GM18873 (cell line): Measurements from ENCODE around the gene HOXC4.
"Not testable (repeated sequence)": the region's sequence is repeated elsewhere in the genome, so short reads cannot be mapped to it uniquely, and the experiment has no call there.

Experiments used
- ATAC-seq: cut with Tn5 transposase; IDR thresholded peaks from one replicate; pipeline ENCODE4 v1.9.1; 2021; ENCODE audit warnings: mild to moderate bottlenecking, moderate library complexity, moderate number of reproducible peaks; ENCODE audit not compliant: unreplicated experiment, low FRiP score

HOXC4 gene

DNA sequence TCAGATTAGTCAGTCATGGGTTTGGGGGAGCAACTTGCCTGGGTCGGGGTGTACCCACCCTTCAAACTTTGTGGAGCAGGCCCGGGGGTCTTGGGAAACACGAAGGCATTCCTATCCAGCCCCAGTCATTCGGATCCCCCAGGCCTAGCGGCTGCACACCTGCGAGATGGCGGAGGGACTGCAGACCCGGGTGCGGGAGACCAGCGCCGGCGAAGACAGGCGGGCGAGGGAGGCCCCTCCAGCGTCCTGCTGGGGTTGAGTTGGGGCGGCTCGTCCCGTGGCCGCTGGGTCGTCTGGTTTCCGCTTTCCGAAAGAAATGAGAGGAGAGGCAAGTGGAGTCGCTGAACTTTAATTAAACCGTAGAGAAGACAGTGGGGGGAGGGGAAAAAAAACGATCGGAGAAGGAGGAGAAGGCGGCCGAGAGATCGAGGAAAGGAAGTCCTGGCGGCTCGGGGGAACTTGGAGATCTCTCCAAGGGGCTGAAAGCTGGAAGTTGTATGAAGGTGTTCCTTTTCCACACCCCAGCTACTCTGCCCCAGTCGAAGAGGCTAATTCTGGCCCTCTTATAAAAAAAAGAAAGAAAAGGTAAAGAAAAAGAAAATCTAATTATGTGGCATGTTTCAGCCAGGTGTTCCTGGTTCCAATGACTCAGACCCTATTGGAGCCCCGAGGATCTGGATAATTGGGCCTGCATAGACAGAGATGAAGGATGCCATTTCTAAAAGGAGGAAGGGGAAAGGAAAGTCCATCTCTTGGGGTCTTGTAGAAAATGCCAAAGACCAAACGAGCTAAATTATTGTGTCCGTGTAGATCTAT is 28.2 kb downstream of the HOXC4 start:
- not testable (repeated sequence) for ATAC-seq

DNA sequence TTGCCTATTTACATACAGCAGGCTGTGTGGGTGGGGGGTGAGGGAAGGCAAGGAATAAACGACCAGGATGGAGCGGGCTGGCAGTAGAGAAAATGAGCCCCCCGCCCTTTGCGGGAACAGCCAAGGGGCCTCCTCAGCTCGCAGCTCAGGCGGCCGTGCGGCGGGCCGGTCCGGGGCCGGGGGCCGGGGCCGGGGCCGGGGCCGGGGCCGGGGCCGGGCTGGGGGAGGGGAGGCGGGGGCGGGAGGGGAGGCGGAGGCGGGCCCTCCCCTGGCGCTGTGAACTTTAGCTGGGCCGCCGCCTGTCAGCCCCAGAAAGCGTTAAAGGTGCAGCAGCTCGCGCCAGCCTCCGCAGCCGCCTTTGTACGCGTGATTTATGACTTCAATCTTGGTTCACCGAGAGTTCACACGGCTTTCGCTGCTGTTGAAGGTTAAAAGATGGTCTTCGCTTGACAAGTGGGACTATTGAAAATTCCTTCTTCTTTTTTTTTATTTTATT is 28.8 kb downstream of the HOXC4 start:
- no peak for ATAC-seq

DNA sequence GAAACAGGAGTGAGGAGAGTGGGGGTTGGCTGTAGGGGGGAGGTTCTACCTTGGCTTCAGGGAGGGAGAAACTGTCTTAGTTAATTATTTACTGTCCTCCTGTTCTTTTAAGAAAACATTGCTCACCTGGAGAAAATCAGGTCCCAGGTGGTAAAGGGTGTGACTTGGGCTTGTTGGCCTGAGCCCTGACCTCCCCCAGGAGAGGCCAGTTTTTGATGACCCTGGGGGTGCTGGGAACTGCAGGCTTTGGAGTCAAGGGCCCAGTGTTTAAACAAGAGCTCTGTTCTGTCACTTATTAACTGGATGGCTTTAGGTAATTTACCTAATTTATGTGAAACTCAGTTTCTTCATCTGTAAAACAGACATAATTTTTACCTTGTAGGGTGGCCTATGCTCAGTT is 34.4 kb downstream of the HOXC4 start:
- ATAC-seq = not testable (repeated sequence)

DNA sequence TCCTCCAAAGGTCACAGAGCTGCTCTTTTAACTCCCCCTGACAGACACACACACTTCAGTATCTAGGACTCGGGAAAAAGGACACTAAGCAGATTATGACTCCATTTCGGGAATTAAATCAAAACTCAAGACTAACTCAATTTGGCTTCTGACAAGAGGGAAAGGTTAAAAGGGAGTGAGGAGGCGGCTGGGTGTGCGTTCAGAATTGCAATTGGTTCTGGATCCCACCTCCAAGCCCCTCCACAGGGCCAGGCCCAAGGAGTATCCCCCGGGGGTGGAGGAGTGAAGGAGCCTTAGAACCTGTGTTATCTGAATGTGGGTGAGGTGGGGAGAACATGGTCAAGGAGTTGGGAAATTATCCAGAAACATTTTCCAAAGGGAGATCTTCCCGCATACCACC is 35.8 kb downstream of the HOXC4 start:
- ATAC-seq = not testable (repeated sequence)

DNA sequence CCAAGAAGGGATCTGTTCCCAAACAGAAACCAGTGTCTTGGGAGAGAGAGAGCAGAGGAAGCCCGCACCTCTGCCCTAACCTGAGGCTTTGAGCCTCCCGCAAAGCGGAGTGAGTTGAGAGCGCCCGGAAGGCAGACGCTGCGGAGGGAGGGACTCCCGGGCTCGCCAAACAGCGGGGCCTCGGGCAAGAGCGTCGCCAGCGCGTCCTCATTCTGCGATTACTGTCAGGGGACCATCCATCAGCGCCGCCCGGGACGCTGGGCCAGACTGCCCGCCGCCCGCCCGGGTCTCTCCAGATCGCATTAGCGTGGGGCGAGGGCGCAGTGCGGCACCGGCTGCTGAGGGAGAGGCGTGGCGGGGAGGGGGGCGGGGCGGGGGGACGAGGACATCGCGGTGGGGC is 36.7 kb downstream of the HOXC4 start:
- ATAC-seq = not testable (repeated sequence)

DNA sequence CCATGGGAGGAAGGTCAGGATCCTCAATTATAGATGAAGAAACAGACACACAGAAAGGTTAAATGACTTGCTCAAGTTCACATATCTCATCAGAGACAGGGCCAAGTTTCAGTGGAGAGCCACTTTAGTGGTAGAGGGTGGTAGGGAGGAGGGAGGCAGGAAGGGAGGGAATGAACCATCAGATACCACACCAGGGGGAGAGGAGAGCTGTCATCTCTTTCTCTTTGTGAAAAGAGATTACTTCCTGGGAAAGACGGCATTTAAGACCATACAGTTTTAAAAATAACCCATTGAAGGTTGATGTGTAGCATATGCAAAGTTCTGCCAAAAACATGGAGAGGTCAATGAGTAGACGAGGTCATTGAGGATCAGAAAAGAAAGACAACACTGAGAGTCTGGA is 39.3 kb downstream of the HOXC4 start:
- not testable (repeated sequence) for ATAC-seq

DNA sequence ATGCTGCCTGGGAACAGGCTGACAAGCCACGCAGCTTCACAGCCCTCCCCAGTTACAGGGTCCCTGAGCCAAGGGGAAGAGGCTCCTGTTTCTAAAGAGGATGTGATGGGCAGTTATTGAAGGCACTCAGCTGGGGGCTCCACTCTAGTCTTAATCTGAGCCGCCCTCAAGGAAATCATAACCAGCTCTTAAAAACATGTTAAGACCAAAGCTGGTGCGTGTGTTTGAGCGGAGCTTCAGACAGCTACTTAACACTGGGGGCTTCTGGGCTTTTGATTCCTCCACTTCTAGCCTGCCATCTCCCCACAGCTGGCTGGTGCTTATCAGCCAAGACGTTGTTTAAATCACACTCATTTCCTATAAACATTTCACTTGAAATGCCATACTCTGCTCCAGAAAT is 42.3 kb downstream of the HOXC4 start:
- ATAC-seq = not testable (repeated sequence)

DNA sequence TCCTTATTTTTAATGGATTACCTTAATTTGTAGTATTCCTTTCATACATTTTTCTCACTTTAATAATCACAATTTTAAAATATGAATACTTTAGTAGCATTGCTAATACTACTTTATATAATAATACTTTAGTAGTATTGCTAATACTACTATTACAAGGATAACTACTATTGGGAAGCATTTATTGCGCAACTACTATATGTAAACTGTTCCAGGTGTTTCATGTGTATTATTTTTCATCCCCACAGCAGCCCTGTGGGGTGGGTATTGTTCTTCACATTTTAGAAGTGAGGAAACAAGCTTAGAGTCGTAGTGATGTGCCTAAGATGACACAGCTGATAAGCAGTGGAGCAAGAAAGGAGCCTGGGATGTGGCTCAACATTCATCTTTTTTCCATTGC is 45.0 kb downstream of the HOXC4 start:
- not testable (repeated sequence) for ATAC-seq

DNA sequence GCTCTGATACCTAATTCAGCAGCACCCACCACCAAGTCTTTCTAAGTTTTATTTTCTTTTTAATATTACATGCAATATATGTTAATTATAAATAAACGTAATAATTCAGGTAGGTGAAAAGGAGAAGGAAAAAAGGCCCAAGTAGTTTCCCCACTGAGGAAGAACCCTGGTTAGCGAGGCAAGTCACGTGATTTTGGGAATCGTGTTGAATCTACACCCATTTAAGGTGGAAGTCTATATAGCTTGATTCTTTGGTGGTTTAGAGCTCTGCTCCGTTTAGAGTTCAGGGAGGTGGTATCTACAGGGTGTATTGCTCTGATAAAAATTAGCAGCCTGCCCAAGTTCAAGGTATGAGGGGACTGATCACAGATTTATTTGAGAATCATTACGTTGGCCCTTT is 47.0 kb downstream of the HOXC4 start:
- not testable (repeated sequence) for ATAC-seq

DNA sequence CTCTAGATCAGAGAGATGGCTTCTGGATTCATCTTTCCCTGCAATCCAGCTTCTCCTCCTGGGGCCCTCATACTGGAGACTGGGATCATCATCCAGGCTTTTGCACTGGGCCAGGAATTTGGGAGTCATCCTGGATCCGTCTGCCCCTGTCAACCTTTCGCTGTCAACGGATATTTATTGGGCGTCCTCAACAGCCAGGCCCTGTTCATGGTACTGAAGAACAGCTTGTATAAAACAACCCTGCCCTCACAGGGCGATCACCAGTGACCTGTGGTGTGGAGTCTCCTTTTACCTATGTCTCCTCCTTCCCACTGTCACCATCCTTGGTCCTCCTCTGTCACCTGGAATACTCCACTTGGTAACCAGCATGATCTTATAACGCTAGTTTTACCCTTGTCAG is 48.6 kb downstream of the HOXC4 start:
- not testable (repeated sequence) for ATAC-seq

DNA sequence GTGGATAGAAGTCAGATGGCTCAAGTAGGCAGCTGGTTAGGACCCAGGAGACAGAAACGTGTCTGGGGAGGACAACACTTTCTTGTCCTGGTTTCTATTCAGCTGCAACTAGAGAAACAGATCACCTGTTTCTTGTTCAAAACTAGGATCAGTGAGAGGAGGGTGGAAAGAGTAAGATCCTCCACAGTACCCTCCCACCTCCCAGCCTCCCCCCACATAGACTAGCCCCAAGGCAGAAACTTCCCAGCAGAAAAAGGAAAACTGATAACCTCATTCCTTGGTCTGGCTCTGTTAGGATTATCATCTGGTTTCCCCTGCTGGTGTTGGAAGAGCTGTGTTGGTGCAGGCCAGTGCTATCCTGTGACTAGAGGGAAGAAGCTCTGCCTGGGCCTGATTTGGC is 50.2 kb downstream of the HOXC4 start:
- not testable (repeated sequence) for ATAC-seq
